ACC112 (cell line): Measurements from ENCODE around the gene NFIX.
A peak's percentile ranks its signal among the peaks of the same experiment; 100 is the strongest.

Source experiments
- H2AFZ ChIP-seq: fragments of 200-600 bp; sonication (generic); one replicate; pipeline ENCODE4 v1.6.0; 2017; ENCODE audit warnings: antibody characterized with exemption, low read length; ENCODE audit not compliant: unreplicated experiment
- H3K27ac ChIP-seq: fragments of 200-600 bp; sonication (generic); 2 replicates; pipeline ENCODE4 v1.5.1; 2014; ENCODE audit warnings: low read depth, mild to moderate bottlenecking, antibody characterized with exemption, low read length, moderate library complexity
- H3K27me3 ChIP-seq: fragments of 200-600 bp; sonication (generic); 2 replicates; pipeline ENCODE4 v1.6.1; 2014; ENCODE audit warnings: mild to moderate bottlenecking, antibody characterized with exemption, low read length, moderate library complexity, mixed read lengths; ENCODE audit not compliant: insufficient read depth
- H3K36me3 ChIP-seq: fragments of 200-600 bp; sonication (generic); 2 replicates; pipeline ENCODE4 v1.6.1; 2016; ENCODE audit warnings: mild to moderate bottlenecking, antibody characterized with exemption, low read length, moderate library complexity, mixed read lengths; ENCODE audit not compliant: insufficient read depth
- H3K4me1 ChIP-seq: fragments of 200-600 bp; sonication (generic); one replicate; pipeline ENCODE4 v1.6.1; 2016; ENCODE audit warnings: low read length, mixed read lengths; ENCODE audit not compliant: insufficient read depth, unreplicated experiment, control insufficient read depth
- H3K4me3 ChIP-seq: fragments of 200-600 bp; sonication (generic); 2 replicates; pipeline ENCODE4 v1.5.1; 2014; ENCODE audit warnings: mild to moderate bottlenecking, low read depth, low read length
- H3K79me2 ChIP-seq: fragments of 200-600 bp; sonication (generic); one replicate; pipeline ENCODE4 v1.6.0; 2016; ENCODE audit warnings: low read length; ENCODE audit not compliant: control insufficient read depth, unreplicated experiment, insufficient read depth

The NFIX gene

GRCh38 chr19:12991296-12991695 is 4.0 kb upstream of the NFIX start:
- no peaks in the 10 kb centered on the region for H3K36me3 ChIP-seq
- no peaks in the 10 kb centered on the region for H3K27me3 ChIP-seq
- H3K4me3 ChIP-seq: no peak overlapping the region
- H3K79me2 ChIP-seq: peaks cover 6% of the 10 kb centered on the region
- no peak overlapping the region for H2AFZ ChIP-seq
- H3K4me1 ChIP-seq: no peaks in the 10 kb centered on the region
- H3K27ac ChIP-seq: no peak overlapping the region

- Histone ChIP-seq H3K79me2 (peaks cover 20% of the 10 kb centered on the region), H3K27ac (no peak overlapping the region), H3K27me3 (no peaks in the 10 kb centered on the region), H3K36me3 (no peaks in the 10 kb centered on the region), H3K4me3 (no peak overlapping the region), H3K4me1 (peaks cover 3% of the 10 kb centered on the region), H2AFZ (no peak overlapping the region)
Measured at GRCh38 chr19:12992729-12993128, 2.5 kb upstream of the NFIX start.

- H3K27me3 ChIP-seq: no peaks in the 10 kb centered on the region
Measured at GRCh38 chr19:12993562-12993961, 1.7 kb upstream of the NFIX start.

DNA sequence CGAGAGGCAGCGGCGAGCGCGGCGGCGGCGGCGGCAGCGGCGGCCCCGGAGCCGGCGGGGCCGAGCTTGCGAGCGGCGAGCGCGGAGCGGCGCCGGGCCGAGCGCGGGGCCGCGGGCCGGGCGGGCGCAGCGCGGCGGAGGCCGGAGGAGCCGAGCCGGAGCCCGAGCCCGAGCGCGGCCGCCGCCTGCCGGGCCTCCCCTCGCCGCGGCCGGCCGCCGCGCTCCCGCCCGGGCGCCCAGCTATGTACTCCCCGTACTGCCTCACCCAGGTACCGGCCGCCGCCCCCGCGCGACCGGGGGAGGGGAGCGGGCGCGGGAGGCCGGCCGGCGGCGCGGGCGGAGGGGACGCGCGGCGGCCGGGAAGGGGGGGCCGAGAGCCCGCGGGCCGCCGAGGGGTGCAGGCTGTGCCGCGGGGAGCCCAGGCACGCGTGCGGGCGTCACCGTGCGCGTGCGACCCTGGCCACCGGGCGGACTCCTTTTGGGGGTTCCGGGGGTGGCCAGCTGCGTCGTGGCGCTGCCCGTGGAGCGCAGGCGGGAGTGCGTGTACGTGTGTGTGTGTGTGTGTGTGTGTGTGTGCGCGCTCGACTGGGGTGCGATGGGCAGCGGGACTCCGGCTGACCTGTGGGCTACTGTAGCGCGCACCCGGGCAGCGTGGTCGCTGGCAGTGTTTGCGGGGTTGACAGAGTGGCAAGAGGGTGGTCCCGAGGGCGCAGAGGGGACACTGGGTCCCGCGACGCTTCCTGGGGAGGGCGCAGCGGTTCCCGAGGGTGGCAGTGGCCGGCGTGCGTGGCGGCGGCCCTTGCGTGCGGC is 526 bp downstream of the NFIX start:
- no peak overlapping the region for H2AFZ ChIP-seq
- no peaks in the 10 kb centered on the region for H3K36me3 ChIP-seq
- H3K27me3 ChIP-seq: no peaks in the 10 kb centered on the region
- peak overlapping the region; percentile 47; the same call in 1 of the 2 replicates for H3K27ac ChIP-seq
- peak overlapping the region; percentile 95 for H3K4me3 ChIP-seq
- peaks cover 47% of the 10 kb centered on the region for H3K79me2 ChIP-seq
- peaks cover 3% of the 10 kb centered on the region for H3K4me1 ChIP-seq

More at GRCh38 chr19:12993562-12993961, 1.7 kb upstream of the NFIX start:
- H2AFZ ChIP-seq: no peak overlapping the region
- no peak overlapping the region for H3K4me3 ChIP-seq
- H3K79me2 ChIP-seq: peaks cover 28% of the 10 kb centered on the region
- peaks cover 3% of the 10 kb centered on the region for H3K4me1 ChIP-seq
- H3K36me3 ChIP-seq: no peaks in the 10 kb centered on the region
- H3K27ac ChIP-seq: no peak overlapping the region

GRCh38 chr19:12996406-12997094 is 1.3 kb downstream of the NFIX start:
- Histone ChIP-seq H3K36me3 (no peaks in the 10 kb centered on the region), H3K4me3 (peak overlapping the region; percentile 95), H3K4me1 (peaks cover 10% of the 10 kb centered on the region), H3K79me2 (peaks cover 55% of the 10 kb centered on the region), H3K27ac (peak overlapping the region; percentile 47; the same call in 1 of the 2 replicates), H2AFZ (no peak overlapping the region), H3K27me3 (no peaks in the 10 kb centered on the region)

GRCh38 chr19:12997179-12997966 is 2.1 kb downstream of the NFIX start:
- Histone ChIP-seq H2AFZ (no peak overlapping the region), H3K79me2 (peaks cover 62% of the 10 kb centered on the region), H3K27ac (no peak overlapping the region), H3K27me3 (no peaks in the 10 kb centered on the region), H3K4me1 (peaks cover 12% of the 10 kb centered on the region), H3K4me3 (peak overlapping the region; percentile 95), H3K36me3 (no peaks in the 10 kb centered on the region)

DNA sequence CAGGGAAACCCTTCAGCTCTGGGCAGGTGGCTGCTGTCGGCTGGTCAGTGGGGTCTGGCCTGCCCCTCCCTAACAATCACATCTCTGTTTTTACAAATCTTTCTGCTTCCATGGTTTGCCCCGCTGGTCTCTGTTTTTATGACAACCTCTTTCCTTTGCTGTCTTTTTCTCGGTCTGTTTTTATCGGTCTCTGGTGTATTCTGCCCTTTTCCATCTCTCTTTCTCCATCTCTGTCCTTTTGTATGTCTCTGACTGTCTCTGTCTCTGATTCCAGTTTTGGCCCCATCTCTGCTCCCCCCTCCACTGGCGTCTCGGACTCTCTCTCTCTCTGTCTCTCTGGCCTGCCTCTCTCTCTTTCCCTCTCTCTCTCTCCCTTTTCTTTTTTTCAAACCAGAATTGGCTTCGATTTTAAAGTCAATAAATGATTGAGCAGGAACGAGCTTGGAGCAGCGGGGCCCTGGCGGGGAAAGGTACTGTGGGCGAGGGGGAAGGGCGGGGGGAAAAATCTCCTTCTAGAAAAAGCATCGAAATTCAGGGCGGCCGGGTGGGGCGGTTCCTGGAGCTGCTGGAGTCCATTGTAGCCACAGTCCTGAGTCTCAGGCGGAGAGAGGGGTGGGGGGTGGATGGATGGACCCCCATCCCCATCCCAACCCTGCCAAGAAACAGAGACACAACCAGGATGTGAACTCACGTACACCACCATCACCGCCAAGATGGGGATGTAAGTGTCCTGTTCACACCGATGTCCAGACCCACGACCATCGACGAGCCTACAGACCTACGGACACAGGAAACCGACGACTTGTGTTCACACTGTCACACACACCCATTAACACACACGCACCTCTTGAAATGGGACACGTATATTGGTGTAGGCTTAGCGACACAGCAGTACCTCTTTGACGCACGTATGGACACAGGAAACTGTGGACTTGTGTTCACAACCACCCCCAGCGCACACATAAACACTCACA is 3.0 kb downstream of the NFIX start:
- Histone ChIP-seq H3K4me3 (peak overlapping the region; percentile 95), H3K27ac (no peak overlapping the region), H3K4me1 (peaks cover 12% of the 10 kb centered on the region), H3K36me3 (no peaks in the 10 kb centered on the region), H3K79me2 (peaks cover 69% of the 10 kb centered on the region), H3K27me3 (no peaks in the 10 kb centered on the region), H2AFZ (no peak overlapping the region)

GRCh38 chr19:13001166-13001501 is 5.9 kb downstream of the NFIX start:
- Histone ChIP-seq H3K27ac (peak overlapping the region; percentile 56; the same call in 1 of the 2 replicates), H3K79me2 (peaks cover 82% of the 10 kb centered on the region), H3K4me1 (peaks cover 12% of the 10 kb centered on the region), H3K36me3 (no peaks in the 10 kb centered on the region), H3K4me3 (peak overlapping the region; percentile 66; the same call in 1 of the 2 replicates), H3K27me3 (no peaks in the 10 kb centered on the region), H2AFZ (no peak overlapping the region)

GRCh38 chr19:13001502-13002165 is 6.4 kb downstream of the NFIX start:
- H2AFZ ChIP-seq: no peak overlapping the region
- H3K27ac ChIP-seq: peak overlapping the region; percentile 56
- H3K4me1 ChIP-seq: peaks cover 12% of the 10 kb centered on the region
- peaks cover 79% of the 10 kb centered on the region for H3K79me2 ChIP-seq
- no peaks in the 10 kb centered on the region for H3K27me3 ChIP-seq
- H3K36me3 ChIP-seq: no peaks in the 10 kb centered on the region
- H3K4me3 ChIP-seq: peak overlapping the region; percentile 66
